NCI-H128 (cell line): Measurements from ENCODE around the gene FMNL3.

Experiments
- DNase-seq: peaks from one replicate; lab custom pipeline; 2025; ENCODE audit not compliant: unreplicated experiment; lab: John Stamatoyannopoulos, UW

FMNL3 gene

GRCh38 chr12:49635656-49636055 is 71.5 kb downstream of the FMNL3 start:
- DNase-seq, result no peak

- no peak for DNase-seq
Observed at GRCh38 chr12:49635036-49635435, 72.2 kb downstream of the FMNL3 start.

GRCh38 chr12:49633703-49634345 is 73.4 kb downstream of the FMNL3 start:
- DNase-seq, result no peak

GRCh38 chr12:49632986-49633702 is 74.1 kb downstream of the FMNL3 start:
- DNase-seq, result no peak

- DNase-seq, result no peak
Observed at GRCh38 chr12:49632401-49632800, 74.8 kb downstream of the FMNL3 start.

- DNase-seq, result no peak
Observed at GRCh38 chr12:49631336-49631907, 75.8 kb downstream of the FMNL3 start.

- DNase-seq, result no peak
Observed at GRCh38 chr12:49627752-49628360, 79.3 kb downstream of the FMNL3 start.

- no peak for DNase-seq
Observed at GRCh38 chr12:49626836-49627235, 80.4 kb downstream of the FMNL3 start.

GRCh38 chr12:49626169-49626835 is 80.9 kb downstream of the FMNL3 start:
- no peak for DNase-seq

- DNase-seq, result no peak
Observed at GRCh38 chr12:49624921-49625577, 82.2 kb downstream of the FMNL3 start.

GRCh38 chr12:49623142-49623904 is 83.9 kb downstream of the FMNL3 start, which contains the start of gene PRPF40B:
PRPF40B (plus strand) TSS chr12:49623561; CDS start chr12:49623591, 30 bp downstream.
- DNase-seq, result peak; percentile 69

- peak; percentile 19 for DNase-seq
Observed at GRCh38 chr12:49622501-49623141, 84.6 kb downstream of the FMNL3 start.

- no peak for DNase-seq
Observed at GRCh38 chr12:49621651-49622500, 85.3 kb downstream of the FMNL3 start.

GRCh38 chr12:49619286-49619685 is 87.9 kb downstream of the FMNL3 start:
- no peak for DNase-seq

- DNase-seq, result no peak
Observed at GRCh38 chr12:49618576-49618975, 88.6 kb downstream of the FMNL3 start.

GRCh38 chr12:49616533-49617219 is 90.5 kb downstream of the FMNL3 start:
- DNase-seq, result no peak

GRCh38 chr12:49615725-49616124 is 91.5 kb downstream of the FMNL3 start:
- no peak for DNase-seq

GRCh38 chr12:49612210-49612609 is 95.0 kb downstream of the FMNL3 start:
- no peak for DNase-seq
